IMR-90 (cell line): ENCODE data around the gene TMEM100. TPM values are rescaled to one million over a fixed set of nuclear protein-coding genes. Genes with fewer than 3 reads are reported as not detected.

Experiments used
- ATAC-seq: fragments of 200-7000 bp; cut with Tn5 transposase; 2 replicates; pipeline ENCODE4 v1.9.1; 2020; ENCODE audit warnings: low read depth, mild to moderate bottlenecking, moderate library complexity
- BruUV-seq: library from RNA; stranded (reverse); fragments of 400-500 nt; replicated peaks from 2 replicates; lab custom pipeline; 2021; lab: Mats Ljungman, UMichigan
- CTCF ChIA-PET: fragments of 300-600 bp; formaldehyde crosslinking; extraction: SDS; loops from one replicate; lab custom pipeline; 2021; ENCODE audit warnings: antibody characterized with exemption; lab: Yijun Ruan, JAX
- POLR2A ChIA-PET: fragments of 300-600 bp; sonication (Branson Sonifier 250); formaldehyde crosslinking; loops from one replicate; lab custom pipeline; 2022; ENCODE audit warnings: antibody characterized with exemption; ENCODE audit not compliant: unreplicated experiment; lab: Charles Lee
- DNase-seq: peaks from one replicate; pipeline ENCODE4 v3.0.0; 2013
- H2AFZ ChIP-seq: replicated peaks from 2 replicates; pipeline ENCODE3; 2013; ENCODE audit warnings: low read length, mild to moderate bottlenecking; ENCODE audit not compliant: poor library complexity
- H2AK5ac ChIP-seq: 2 replicates; pipeline ENCODE4 v1.6.1; 2013; ENCODE audit warnings: low read depth, low read length, inconsistent platforms
- H2AK9ac ChIP-seq: replicated peaks from 2 replicates; pipeline ENCODE3; 2013; ENCODE audit warnings: mild to moderate bottlenecking, low read depth, low read length, moderate library complexity; ENCODE audit not compliant: poor library complexity
- H2BK120ac ChIP-seq: 2 replicates; pipeline ENCODE4 v1.6.1; 2013; ENCODE audit warnings: low read depth, low read length, inconsistent platforms
- H2BK15ac ChIP-seq: 3 replicates; pipeline ENCODE4 v1.6.1; 2013; ENCODE audit warnings: low read depth, low read length, inconsistent platforms
- H2BK20ac ChIP-seq: 2 replicates; pipeline ENCODE4 v1.6.1; 2013; ENCODE audit warnings: low read depth, mild to moderate bottlenecking, inconsistent platforms, low read length, moderate library complexity
- H2BK5ac ChIP-seq: 2 replicates; pipeline ENCODE4 v1.6.1; 2013; ENCODE audit warnings: mild to moderate bottlenecking, low read depth, low read length, inconsistent platforms; ENCODE audit not compliant: poor library complexity, severe bottlenecking
- H3K14ac ChIP-seq: replicated peaks from 2 replicates; pipeline ENCODE4 v1.6.1; 2013; ENCODE audit warnings: low read depth, low read length, inconsistent platforms
- H3K18ac ChIP-seq: 2 replicates; pipeline ENCODE4 v1.6.1; 2013; ENCODE audit warnings: low read depth, low read length, control low read depth
- H3K23ac ChIP-seq: 2 replicates; pipeline ENCODE4 v1.6.1; 2013; ENCODE audit warnings: low read depth, low read length, inconsistent platforms
- H3K27ac ChIP-seq: 2 replicates; pipeline ENCODE4 v1.5.1; 2013; ENCODE audit warnings: mild to moderate bottlenecking, control low read depth, low read length; ENCODE audit not compliant: insufficient read depth
- H3K27me3 ChIP-seq: 2 replicates; pipeline ENCODE4 v1.6.1; 2013; ENCODE audit warnings: low read length; ENCODE audit not compliant: control insufficient read depth, insufficient read depth
- H3K36me3 ChIP-seq: 2 replicates; pipeline ENCODE4 v1.6.1; 2013; ENCODE audit warnings: low read length, mixed read lengths; ENCODE audit not compliant: control insufficient read depth, insufficient read depth
- H3K4ac ChIP-seq: 2 replicates; pipeline ENCODE4 v1.6.1; 2013; ENCODE audit warnings: low read depth, low read length, inconsistent platforms
- H3K4me1 ChIP-seq: 2 replicates; pipeline ENCODE4 v1.6.1; 2013; ENCODE audit warnings: low read length, mixed read lengths; ENCODE audit not compliant: control insufficient read depth, insufficient read depth
- H3K4me2 ChIP-seq: 2 replicates; pipeline ENCODE4 v1.6.1; 2013; ENCODE audit warnings: low read depth, mild to moderate bottlenecking, control low read depth, low read length, moderate library complexity
- H3K4me3 ChIP-seq: 2 replicates; pipeline ENCODE4 v1.5.1; 2013; ENCODE audit warnings: low read depth, mild to moderate bottlenecking, control low read depth, low read length, moderate library complexity; ENCODE audit not compliant: insufficient read depth
- H3K56ac ChIP-seq: 2 replicates; pipeline ENCODE4 v1.6.1; 2013; ENCODE audit warnings: low read length, inconsistent platforms; ENCODE audit not compliant: insufficient read depth; ENCODE audit errors: extremely low read depth
- H3K79me1 ChIP-seq, 2 experiments: 2 replicates each; pipeline ENCODE4 v1.6.1; 2013; ENCODE audit warnings: low read length in 2 of 2, inconsistent platforms in 1 of 2, low read depth in 1 of 2
- H3K9ac ChIP-seq: 2 replicates; pipeline ENCODE4 v1.6.1; 2013; ENCODE audit warnings: low read depth, low read length, control low read depth
- H3K9me1 ChIP-seq: 2 replicates; pipeline ENCODE4 v1.6.1; 2013; ENCODE audit warnings: low read length, inconsistent platforms; ENCODE audit not compliant: insufficient read depth
- H3K9me3 ChIP-seq: 2 replicates; pipeline ENCODE4 v1.6.1; 2013; ENCODE audit warnings: low read length; ENCODE audit not compliant: control insufficient read depth, insufficient read depth
- H4K20me1 ChIP-seq: 2 replicates; pipeline ENCODE4 v1.6.1; 2013; ENCODE audit warnings: low read length, inconsistent platforms; ENCODE audit not compliant: insufficient read depth
- H4K5ac ChIP-seq: 2 replicates; pipeline ENCODE4 v1.6.1; 2013; ENCODE audit warnings: mild to moderate bottlenecking, low read depth, low read length, control low read depth
- H4K8ac ChIP-seq, 2 experiments: 2 replicates each; pipeline ENCODE4 v1.6.1; 2013; ENCODE audit warnings: low read depth in 2 of 2, low read length in 2 of 2, control low read depth in 1 of 2, inconsistent platforms in 1 of 2
- H4K91ac ChIP-seq: 2 replicates; pipeline ENCODE4 v1.6.1; 2013; ENCODE audit warnings: low read depth, low read length, inconsistent platforms; ENCODE audit not compliant: insufficient read depth
- BHLHE40 ChIP-seq: fragments of 150-350 bp; IDR thresholded peaks from 2 replicates; pipeline ENCODE4 v1.6.1; 2016; ENCODE audit warnings: mild to moderate bottlenecking, low read depth, low read length
- CEBPB ChIP-seq: IDR thresholded peaks from 2 replicates; pipeline ENCODE4 v1.6.1; 2012; ENCODE audit warnings: low read depth, low read length, improper control_type of control experiment
- CHD1 ChIP-seq: IDR thresholded peaks from 2 replicates; pipeline ENCODE4 v1.6.1; 2012; ENCODE audit warnings: low read depth, low read length, improper control_type of control experiment
- FOS ChIP-seq: fragments of 150-350 bp; IDR thresholded peaks from 2 replicates; pipeline ENCODE4 v1.6.1; 2016; ENCODE audit warnings: low read depth, low read length
- MAFK ChIP-seq: IDR thresholded peaks from 2 replicates; pipeline ENCODE4 v1.6.1; 2012; ENCODE audit warnings: low read depth, low read length, improper control_type of control experiment
- MAZ ChIP-seq: IDR thresholded peaks from 2 replicates; pipeline ENCODE4 v1.6.1; 2012; ENCODE audit warnings: low read depth, mild to moderate bottlenecking, low read length, improper control_type of control experiment, moderate library complexity, borderline replicate concordance
- NFE2L2 ChIP-seq: fragments of 150-350 bp; IDR thresholded peaks from 2 replicates; pipeline ENCODE4 v1.6.1; 2016; ENCODE audit warnings: low read depth, mild to moderate bottlenecking, low read length
- POLR2A ChIP-seq: IDR thresholded peaks from 2 replicates; pipeline ENCODE4 v1.6.1; 2012; ENCODE audit warnings: mild to moderate bottlenecking, low read depth, low read length
- RCOR1 ChIP-seq: IDR thresholded peaks from 2 replicates; pipeline ENCODE4 v1.6.1; 2012; ENCODE audit warnings: mild to moderate bottlenecking, low read length, improper control_type of control experiment; ENCODE audit not compliant: insufficient replicate concordance
- RFX5 ChIP-seq: IDR thresholded peaks from 2 replicates; pipeline ENCODE4 v1.8.0; 2012; ENCODE audit warnings: low read depth, mild to moderate bottlenecking, low read length, moderate library complexity
- SMC3 ChIP-seq: fragments of 150-350 bp; IDR thresholded peaks from 2 replicates; pipeline ENCODE4 v1.6.1; 2016; ENCODE audit warnings: low read depth, mild to moderate bottlenecking, antibody characterized with exemption, low read length, moderate library complexity
- USF2 ChIP-seq: fragments of 150-350 bp; IDR thresholded peaks from 2 replicates; pipeline ENCODE4 v1.6.1; 2017; ENCODE audit warnings: mild to moderate bottlenecking, antibody characterized with exemption, low read length, low read depth
- WGBS, 2 experiments: methylation state at CpG; one replicate each; pipeline versions ENCODE4 v1.1.5 to v1.1.7; 2013; ENCODE audit warnings: missing lambda C conversion rate in 2 of 2; ENCODE audit not compliant: insufficient read length in 1 of 2; ENCODE audit errors: extremely low coverage in 2 of 2; 5-methylcytosine and 5-hydroxymethylcytosine counted together
- dilution Hi-C: fragments of 300-500 bp; cut with HindIII; formaldehyde crosslinking; loops from one replicate; pipeline ENCODE4 v1.14.3; 2018; ENCODE audit warnings: low sequenced_read_pairs; ENCODE audit not compliant: unreplicated experiment
- in situ Hi-C: fragments of 300-500 bp; cut with MboI; formaldehyde crosslinking; loops from 3 replicates; pipeline ENCODE4 v1.14.3; 2019; ENCODE audit warnings: low sequenced_read_pairs, inconsistent platforms, mixed read lengths
- intact Hi-C: fragments of 100-400 bp; cut with micrococcal nuclease; formaldehyde crosslinking; loops from 2 replicates; pipeline ENCODE4 v1.10.0; 2022
- polyA plus RNA-seq, 3 experiments: library from polyadenylated mRNA; depleted of rRNA; stranded (reverse); fragments of >200 nt; gene quantifications; 2 replicates each; pipeline ENCODE4 v1.2.3, GENCODE V29; 2012; ENCODE audit warnings: low replicate concordance in 1 of 3
- total RNA-seq: library from RNA; depleted of rRNA; stranded (reverse); fragments of >200 nt; gene quantifications from 2 replicates; pipeline ENCODE4 v1.2.3, GENCODE V29; 2012
- TF ChIP-seq, protein P1 (sequence below): fragments of 150-350 bp; IDR thresholded peaks from 2 replicates; pipeline ENCODE4 v1.6.1; 2016; ENCODE audit warnings: low read depth, mild to moderate bottlenecking, low read length, moderate library complexity, borderline replicate concordance

The TMEM100 gene
- total and polyA plus RNA-seq, 2 of the 4 experiments (the other 2 are of a cell fraction), result 0.21 to 0.36 TPM

- no peak for TF ChIP-seq NFE2L2
Observed at GRCh38 chr17:55717898-55718735, 4.5 kb downstream of the TMEM100 start (continued).

GRCh38 chr17:55717432-55717831, 5.2 kb downstream of the TMEM100 start:
- H3K9me1 ChIP-seq, result no peaks in the 10 kb centered on the region
- H2BK5ac ChIP-seq, result no peak overlapping the region
- DNase-seq, result no peak
- no peak overlapping the region for H3K4ac ChIP-seq
- no peak overlapping the region for H3K23ac ChIP-seq
- H3K56ac ChIP-seq, result no peak overlapping the region
- H3K27me3 ChIP-seq, result peaks cover 5% of the 10 kb centered on the region; the same call in 1 of the 2 replicates
- no peak overlapping the region for H2AK5ac ChIP-seq
- H3K4me1 ChIP-seq, result peaks cover under 1% of the 10 kb centered on the region
- no peak overlapping the region for H2BK20ac ChIP-seq
- H3K36me3 ChIP-seq, result no peaks in the 10 kb centered on the region
- H4K8ac ChIP-seq, result no peak overlapping the region
- H3K18ac ChIP-seq, result no peak overlapping the region
- no peak overlapping the region for H3K9ac ChIP-seq
- no peak overlapping the region for H2AK9ac ChIP-seq
- H3K4me2 ChIP-seq, result no peak overlapping the region
- in situ Hi-C loops (no loop called here), dilution Hi-C loops (no loop called here), intact Hi-C loops (no loop called here)
- no peak overlapping the region for H2AFZ ChIP-seq
- no CpG with 5 or more reads among the region's 4 CpGs for WGBS, 2 experiments
- H3K4me3 ChIP-seq, result no peak overlapping the region
- H2BK15ac ChIP-seq, result no peak overlapping the region
- no peaks in the 10 kb centered on the region for H4K20me1 ChIP-seq
- no peak overlapping the region for H4K91ac ChIP-seq
- no peaks in the 10 kb centered on the region for H3K79me1 ChIP-seq
- CTCF ChIA-PET, result interaction anchor here (0.5 to 2.3 kb wide), 8 partner anchors 9 to 194 kb away, joined by 3 to 13 read pairs (median 4); no protein-coding TSS in a partner anchor
- no peak for ATAC-seq
- no peak overlapping the region for H3K27ac ChIP-seq
- POLR2A ChIA-PET, result no interaction called here
- no peak overlapping the region for H2BK120ac ChIP-seq
- H4K5ac ChIP-seq, result no peak overlapping the region
- H3K14ac ChIP-seq, result no peak overlapping the region
- no TSS peak for BruUV-seq
- H3K9me3 ChIP-seq, result no peaks in the 10 kb centered on the region
- no peak for TF ChIP-seq CEBPB
- TF ChIP-seq CHD1, result no peak
- TF ChIP-seq POLR2A, result no peak
- TF ChIP-seq FOS, result no peak
- no peak for TF ChIP-seq RCOR1
- no peak for TF ChIP-seq BHLHE40
- no peak for TF ChIP-seq USF2
- no peak for TF ChIP-seq SMC3
- TF ChIP-seq NFE2L2, result no peak
- no peak for TF ChIP-seq RFX5
- TF ChIP-seq, protein P1, sequence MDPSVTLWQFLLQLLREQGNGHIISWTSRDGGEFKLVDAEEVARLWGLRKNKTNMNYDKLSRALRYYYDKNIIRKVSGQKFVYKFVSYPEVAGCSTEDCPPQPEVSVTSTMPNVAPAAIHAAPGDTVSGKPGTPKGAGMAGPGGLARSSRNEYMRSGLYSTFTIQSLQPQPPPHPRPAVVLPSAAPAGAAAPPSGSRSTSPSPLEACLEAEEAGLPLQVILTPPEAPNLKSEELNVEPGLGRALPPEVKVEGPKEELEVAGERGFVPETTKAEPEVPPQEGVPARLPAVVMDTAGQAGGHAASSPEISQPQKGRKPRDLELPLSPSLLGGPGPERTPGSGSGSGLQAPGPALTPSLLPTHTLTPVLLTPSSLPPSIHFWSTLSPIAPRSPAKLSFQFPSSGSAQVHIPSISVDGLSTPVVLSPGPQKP, result no peak
- TF ChIP-seq MAFK, result no peak
- TF ChIP-seq MAZ, result no peak
